Spleen (tissue), 11 donors: ENCODE measurements around the gene TBC1D25. TPM values are rescaled to one million over a fixed set of nuclear protein-coding genes. Genes with fewer than 3 reads are reported as not detected.
A peak's percentile ranks its signal among the peaks of the same experiment; 100 is the strongest.

ENCODE experiments used
- DNase-seq: peaks from one replicate; pipeline ENCODE4 v3.0.0-alpha.2; 2020
- H3K27ac ChIP-seq, 8 donors: fragments of 200-600 bp; sonication (generic) in 7 of 8; 1 replicate in 4 of 8; 2 replicates in 4 of 8; pipeline versions ENCODE4 v1.5.0 to v1.8.0; 2016 to 2021; ENCODE audit warnings: inconsistent platforms in 4 of 8, mild to moderate bottlenecking in 4 of 8, moderate library complexity in 1 of 8
- H3K27me3 ChIP-seq, 7 donors: fragments of 200-600 bp; sonication (generic) in 6 of 7; replicated peaks in 1 of 7; 1 replicate in 4 of 7; 2 replicates in 3 of 7; pipeline versions ENCODE4 v1.5.0 to v1.8.0; 2016 to 2021; ENCODE audit warnings: inconsistent platforms in 3 of 7, mild to moderate bottlenecking in 1 of 7
- H3K36me3 ChIP-seq, 6 donors: fragments of 200-600 bp; sonication (generic) in 5 of 6; 1 replicate in 4 of 6; 2 replicates in 2 of 6; pipeline versions ENCODE4 v1.5.0 to v1.8.0; 2016 to 2021; ENCODE audit warnings: inconsistent platforms in 2 of 6
- H3K4me1 ChIP-seq, 6 donors: fragments of 200-600 bp; sonication (generic) in 5 of 6; 1 replicate in 3 of 6; 2 replicates in 3 of 6; pipeline versions ENCODE4 v1.5.0 to v1.8.0; 2016 to 2021; ENCODE audit warnings: inconsistent platforms in 3 of 6
- H3K4me3 ChIP-seq, 8 donors: fragments of 200-600 bp; sonication (generic) in 7 of 8; 1 replicate in 4 of 8; 2 replicates in 4 of 8; pipeline versions ENCODE4 v1.5.0 to v1.8.0; 2016 to 2021; ENCODE audit warnings: inconsistent platforms in 4 of 8, mild to moderate bottlenecking in 4 of 8, moderate library complexity in 2 of 8
- H3K9me3 ChIP-seq, 8 donors: fragments of 200-600 bp; sonication (generic) in 7 of 8; 1 replicate in 4 of 8; 2 replicates in 4 of 8; pipeline versions ENCODE4 v1.5.0 to v1.8.0; 2016 to 2021; ENCODE audit warnings: inconsistent platforms in 4 of 8
- CTCF ChIP-seq, 11 experiments: fragments of 200-600 bp in 7 of 11; fragments of 450-650 bp in 4 of 11; sonication (generic) in 4 of 11; IDR thresholded peaks in 8 of 11; conservative IDR thresholded peaks in 3 of 11; 1 replicate in 7 of 11; 2 replicates in 4 of 11; pipeline versions ENCODE4 v1.4.0 to v1.8.0; 2016 to 2021; ENCODE audit warnings: antibody characterized with exemption in 11 of 11, inconsistent platforms in 4 of 11, mild to moderate bottlenecking in 1 of 11
- POLR2A ChIP-seq, 3 donors: fragments of 450-650 bp; IDR thresholded peaks; one replicate each; pipeline ENCODE4 v1.5.1; 2017; ENCODE audit warnings: antibody characterized with exemption in 3 of 3, mild to moderate bottlenecking in 1 of 3
- POLR2AphosphoS5 ChIP-seq, 3 donors: sonication (generic); formaldehyde crosslinking; IDR thresholded peaks; one replicate each; pipeline ENCODE4 v1.5.1; 2017; ENCODE audit warnings: antibody characterized with exemption in 3 of 3
- WGBS, 5 donors: extraction: QIAGEN DNeasy Blood & Tissue Kit in 3 of 5; methylation state at CpG; one replicate each; pipeline versions ENCODE4 v1.1.5 to v1.1.7; 2013 to 2018; 5-methylcytosine and 5-hydroxymethylcytosine counted together
- intact Hi-C: fragments of 100-400 bp; cut with DNase I; formaldehyde crosslinking; loops from one replicate; pipeline ENCODE4 v1.15.0; 2023; ENCODE audit warnings: low total_unique reads
- polyA plus RNA-seq, 3 donors: library from polyadenylated mRNA; stranded (reverse); fragments of 200-250 nt; gene quantifications; one replicate each; pipeline ENCODE4 v1.2.1, GENCODE V29; 2013
- total RNA-seq, 7 donors: library from RNA; depleted of rRNA in 3 of 7; stranded (reverse); fragments of >200 nt in 3 of 7; fragmentation: NEBNext Ultra II Directional in 4 of 7; extraction: Animal tissue kit (Norgen Biotek cat#: 25700) in 4 of 7; gene quantifications; one replicate each; pipeline versions ENCODE4 v1.1.0 to v1.2.1, GENCODE V29; 2016 to 2021
- donor health status: healthy with polysubstance abuse.
- donor health status: DM: no; HTN: no; CAD: no; lungs with moderate emphysema.
- donor health status: DM: no; HTN: no; CAD: no.
- donor health status: Bipolar disorder and iron deficiency.
- donor health status: healthy.
- donor health status: DM: no; HTN: no; CAD: no.
- donor health status: DM: yes; HTN: yes; CAD: no.

The TBC1D25 gene
- total and polyA plus RNA-seq, 10 donors = 4.0 to 19.1 (median 15.5) TPM

- DNase-seq = peak; percentile 35
- intact Hi-C loops = no loop called here
- 65 to 95% (median 86%) methylated on average over 4 of the region's 4 CpGs for WGBS, 5 donors
- peaks cover 0 to 18% (median 8%) of the 10 kb centered on the region in 6 donors for H3K4me1 ChIP-seq
- H3K27ac ChIP-seq = no peak overlapping the region
- no peaks in the 10 kb centered on the region for H3K9me3 ChIP-seq
- H3K4me3 ChIP-seq = no peak overlapping the region
- no peaks in the 10 kb centered on the region for H3K27me3 ChIP-seq
- H3K36me3 ChIP-seq = peaks cover 0 to 32% (median 1%) of the 10 kb centered on the region in 6 donors
- TF ChIP-seq CTCF (IDR thresholded peaks at IDR 0.05 in 8 of 11, conservative IDR thresholded peaks at IDR 0.05 in 3 of 11) = no peak
- TF ChIP-seq POLR2A (IDR thresholded peaks at IDR 0.05) = no peak
- TF ChIP-seq POLR2AphosphoS5 (IDR thresholded peaks at IDR 0.05) = no peak
Measured at GRCh38 chrX:48511560-48511959, 28.0 kb upstream of the TBC1D25 start.

- 86 to 98% (median 96%) methylated on average over 7 to 20 of the region's 20 CpGs for WGBS, 5 donors
- Histone ChIP-seq H3K4me1 (peaks cover 0 to 18% (median 8%) of the 10 kb centered on the region in 6 donors), H3K36me3 (peaks cover 0 to 39% (median 1%) of the 10 kb centered on the region in 6 donors), H3K27ac (no peak overlapping the region), H3K27me3 (no peaks in the 10 kb centered on the region), H3K9me3 (no peaks in the 10 kb centered on the region), H3K4me3 (no peak overlapping the region)
- no peak for TF ChIP-seq POLR2AphosphoS5 (IDR thresholded peaks at IDR 0.05)
- no peak for TF ChIP-seq CTCF (IDR thresholded peaks at IDR 0.05 in 8 of 11, conservative IDR thresholded peaks at IDR 0.05 in 3 of 11)
- TF ChIP-seq POLR2A (IDR thresholded peaks at IDR 0.05) = no peak
- intact Hi-C loops = no loop called here
- peak; percentile 67 for DNase-seq
Measured at GRCh38 chrX:48512371-48512935, 27.1 kb upstream of the TBC1D25 start.

- Histone ChIP-seq H3K4me3 (no peak overlapping the region), H3K27me3 (no peaks in the 10 kb centered on the region), H3K4me1 (peaks cover 0 to 12% (median 6%) of the 10 kb centered on the region in 6 donors), H3K9me3 (no peaks in the 10 kb centered on the region), H3K27ac (no peak overlapping the region), H3K36me3 (peaks cover 0 to 39% (median 1%) of the 10 kb centered on the region in 6 donors)
- WGBS, 5 donors = 69 to 94% (median 84%) methylated on average over 4 of the region's 4 CpGs; no CpG with 5 or more reads in 1 of the 5 donors
- no peak for TF ChIP-seq POLR2A (IDR thresholded peaks at IDR 0.05)
- no peak for TF ChIP-seq CTCF (IDR thresholded peaks at IDR 0.05 in 8 of 11, conservative IDR thresholded peaks at IDR 0.05 in 3 of 11)
- no peak for TF ChIP-seq POLR2AphosphoS5 (IDR thresholded peaks at IDR 0.05)
- intact Hi-C loops = no loop called here
- no peak for DNase-seq
Measured at GRCh38 chrX:48513670-48514069, 25.8 kb upstream of the TBC1D25 start.

- TF ChIP-seq POLR2A (IDR thresholded peaks at IDR 0.05) = no peak
- TF ChIP-seq CTCF (IDR thresholded peaks at IDR 0.05 in 8 of 11, conservative IDR thresholded peaks at IDR 0.05 in 3 of 11) = no peak
- TF ChIP-seq POLR2AphosphoS5 (IDR thresholded peaks at IDR 0.05) = no peak
- H3K4me3 ChIP-seq = no peak overlapping the region
- intact Hi-C loops = no loop called here
- peaks cover 0 to 11% (median 6%) of the 10 kb centered on the region in 6 donors for H3K4me1 ChIP-seq
- 81 to 94% (median 84%) methylated on average over 4 to 16 of the region's 16 CpGs for WGBS, 5 donors
- H3K27me3 ChIP-seq = no peaks in the 10 kb centered on the region
- DNase-seq = no peak
- peaks cover 0 to 39% (median 1%) of the 10 kb centered on the region in 6 donors for H3K36me3 ChIP-seq
- no peak overlapping the region for H3K27ac ChIP-seq
- H3K9me3 ChIP-seq = no peaks in the 10 kb centered on the region
Measured at GRCh38 chrX:48514126-48514806, 25.2 kb upstream of the TBC1D25 start.
